NCI-H128 (cell line): Measurements from ENCODE around the gene ARHGEF12.

ENCODE experiments used
- DNase-seq: peaks from one replicate; lab custom pipeline; 2025; ENCODE audit not compliant: unreplicated experiment; lab: John Stamatoyannopoulos, UW

Gene ARHGEF12

GRCh38 chr11:120340529-120340928 lies 4.3 kb downstream of the ARHGEF12 start:
- no peak for DNase-seq

- DNase-seq: no peak
Observed at GRCh38 chr11:120342226-120342625, 6.0 kb downstream of the ARHGEF12 start.

- DNase-seq: no peak
Observed at GRCh38 chr11:120342678-120343077, 6.5 kb downstream of the ARHGEF12 start.

- no peak for DNase-seq
Observed at GRCh38 chr11:120343429-120343828, 7.2 kb downstream of the ARHGEF12 start.

GRCh38 chr11:120344302-120345004 lies 8.2 kb downstream of the ARHGEF12 start:
- no peak for DNase-seq

- DNase-seq: no peak
Observed at GRCh38 chr11:120346233-120346632, 10.0 kb downstream of the ARHGEF12 start.

GRCh38 chr11:120350637-120351036 lies 14.4 kb downstream of the ARHGEF12 start:
- no peak for DNase-seq

- no peak for DNase-seq
Observed at GRCh38 chr11:120352405-120352804, 16.2 kb downstream of the ARHGEF12 start.

GRCh38 chr11:120354068-120354467 lies 17.9 kb downstream of the ARHGEF12 start:
- DNase-seq: no peak

GRCh38 chr11:120354779-120355178 lies 18.6 kb downstream of the ARHGEF12 start:
- no peak for DNase-seq

- DNase-seq: no peak
Observed at GRCh38 chr11:120357620-120358019, 21.4 kb downstream of the ARHGEF12 start.

GRCh38 chr11:120358729-120359128 lies 22.5 kb downstream of the ARHGEF12 start:
- no peak for DNase-seq

- no peak for DNase-seq
Observed at GRCh38 chr11:120363436-120363835, 27.2 kb downstream of the ARHGEF12 start.

GRCh38 chr11:120365512-120365911 lies 29.3 kb downstream of the ARHGEF12 start:
- no peak for DNase-seq

- no peak for DNase-seq
Observed at GRCh38 chr11:120372296-120372695, 36.1 kb downstream of the ARHGEF12 start.

GRCh38 chr11:120375076-120375475 lies 38.9 kb downstream of the ARHGEF12 start:
- DNase-seq: no peak

- DNase-seq: no peak
Observed at GRCh38 chr11:120376547-120377182, 40.5 kb downstream of the ARHGEF12 start.

GRCh38 chr11:120378474-120378873 lies 42.3 kb downstream of the ARHGEF12 start:
- no peak for DNase-seq

- no peak for DNase-seq
Observed at GRCh38 chr11:120381401-120381800, 45.2 kb downstream of the ARHGEF12 start.

GRCh38 chr11:120383518-120384155 lies 47.4 kb downstream of the ARHGEF12 start:
- DNase-seq: no peak

- no peak for DNase-seq
Observed at GRCh38 chr11:120384476-120384875, 48.3 kb downstream of the ARHGEF12 start.

GRCh38 chr11:120385110-120385509 lies 48.9 kb downstream of the ARHGEF12 start:
- no peak for DNase-seq
